Esophagus squamous epithelium (tissue), 5 donors: ENCODE measurements around the gene PRAME. TPM values are rescaled to one million over a fixed set of nuclear protein-coding genes. Genes with fewer than 3 reads are reported as not detected.
"Not testable (repeated sequence)": the region's sequence is repeated elsewhere in the genome, so short reads cannot be mapped to it uniquely, and the experiment has no call there.

Experiments
- DNase-seq: peaks from one replicate; lab custom pipeline; 2025; lab: John Stamatoyannopoulos, UW
- H3K27ac ChIP-seq, 4 donors: fragments of 200-600 bp; sonication (generic); one replicate each; pipeline ENCODE4 v1.5.1; 2016 to 2019; ENCODE audit warnings: mild to moderate bottlenecking in 1 of 4
- H3K27me3 ChIP-seq, 4 donors: fragments of 200-600 bp; sonication (generic); 1 replicate in 3 of 4; 2 replicates in 1 of 4; pipeline versions ENCODE4 v1.5.1 to v1.6.0; 2017 to 2021; ENCODE audit warnings: antibody characterized with exemption in 1 of 4
- H3K36me3 ChIP-seq, 3 donors: fragments of 200-600 bp; sonication (generic); one replicate each; pipeline ENCODE4 v1.5.1; 2016 to 2019
- H3K4me1 ChIP-seq, 3 donors: fragments of 200-600 bp; sonication (generic); one replicate each; pipeline ENCODE4 v1.5.1; 2017 to 2019
- H3K4me3 ChIP-seq, 4 donors: fragments of 200-600 bp; sonication (generic); 1 replicate in 3 of 4; 2 replicates in 1 of 4; pipeline ENCODE4 v1.5.1; 2016 to 2019; ENCODE audit warnings: mild to moderate bottlenecking in 2 of 4, moderate library complexity in 1 of 4
- H3K9me3 ChIP-seq, 3 donors: fragments of 200-600 bp; sonication (generic); one replicate each; pipeline ENCODE4 v1.5.1; 2016 to 2019
- CTCF ChIP-seq, 6 experiments: fragments of 450-650 bp in 4 of 6; fragments of 200-600 bp in 2 of 6; sonication (generic) in 2 of 6; IDR thresholded peaks; one replicate each; pipeline ENCODE4 v1.5.1; 2016 to 2019; ENCODE audit warnings: antibody characterized with exemption in 6 of 6, mild to moderate bottlenecking in 4 of 6, moderate library complexity in 4 of 6
- POLR2A ChIP-seq, 4 donors: fragments of 450-650 bp; IDR thresholded peaks; one replicate each; pipeline ENCODE4 v1.6.1; 2017; ENCODE audit warnings: antibody characterized with exemption in 4 of 4, mild to moderate bottlenecking in 4 of 4, moderate library complexity in 3 of 4
- WGBS, 2 donors: methylation state at CpG; one replicate each; pipeline ENCODE4 v1.1.5; 2018; 5-methylcytosine and 5-hydroxymethylcytosine counted together
- intact Hi-C: fragments of 100-400 bp; cut with DNase I; formaldehyde crosslinking; loops from one replicate; pipeline ENCODE4 v1.15.0; 2022
- total RNA-seq, 4 donors: library from RNA; depleted of rRNA; stranded (reverse); fragments of >200 nt; gene quantifications; one replicate each; pipeline ENCODE4 v1.1.0, GENCODE V29; 2016
- donor health status: DM: yes; HTN: yes; CAD: no.

PRAME gene
- total RNA-seq, 4 donors from 2014 or later: not detected

GRCh38 chr22:22535662-22536061, 23.4 kb downstream of the PRAME start:
- Histone ChIP-seq H3K4me3 (no peak overlapping the region), H3K27me3 (peaks cover 0 to 11% (median 0%) of the 10 kb centered on the region in 4 donors), H3K4me1 (no peaks in the 10 kb centered on the region), H3K27ac (no peak overlapping the region), H3K36me3 (no peaks in the 10 kb centered on the region), H3K9me3 (no peaks in the 10 kb centered on the region)
- WGBS, 2 donors: 62 to 79% methylated on average over 3 of the region's 3 CpGs
- intact Hi-C loops: no loop called here
- TF ChIP-seq POLR2A (IDR thresholded peaks at IDR 0.05) (no peak), CTCF (IDR thresholded peaks at IDR 0.05) (no peak)
- DNase-seq: no peak

GRCh38 chr22:22534604-22535415, 24.3 kb downstream of the PRAME start:
- Histone ChIP-seq H3K27ac (no peak overlapping the region), H3K36me3 (no peaks in the 10 kb centered on the region), H3K4me3 (no peak overlapping the region), H3K4me1 (no peaks in the 10 kb centered on the region), H3K27me3 (peaks cover 0 to 11% (median 0%) of the 10 kb centered on the region in 4 donors), H3K9me3 (no peaks in the 10 kb centered on the region)
- TF ChIP-seq CTCF (IDR thresholded peaks at IDR 0.05): no peak
- no peak for TF ChIP-seq POLR2A (IDR thresholded peaks at IDR 0.05)
- DNase-seq: no peak
- intact Hi-C loops: no loop called here
- WGBS, 2 donors: 67 to 84% methylated on average over 8 of the region's 9 CpGs

GRCh38 chr22:22533863-22534262, 25.2 kb downstream of the PRAME start:
- Histone ChIP-seq H3K9me3 (no peaks in the 10 kb centered on the region), H3K4me1 (no peaks in the 10 kb centered on the region), H3K36me3 (no peaks in the 10 kb centered on the region), H3K27me3 (peaks cover 0 to 13% (median 0%) of the 10 kb centered on the region in 4 donors), H3K27ac (no peak overlapping the region), H3K4me3 (no peak overlapping the region)
- 58 to 67% methylated on average over 5 of the region's 5 CpGs for WGBS, 2 donors
- TF ChIP-seq CTCF (IDR thresholded peaks at IDR 0.05): no peak
- TF ChIP-seq POLR2A (IDR thresholded peaks at IDR 0.05): no peak
- intact Hi-C loops: no loop called here
- DNase-seq: no peak

GRCh38 chr22:22533417-22533816, 25.6 kb downstream of the PRAME start:
- Histone ChIP-seq H3K4me1 (no peaks in the 10 kb centered on the region), H3K27ac (no peak overlapping the region), H3K4me3 (no peak overlapping the region), H3K36me3 (no peaks in the 10 kb centered on the region), H3K9me3 (no peaks in the 10 kb centered on the region), H3K27me3 (peaks cover 0 to 15% (median 0%) of the 10 kb centered on the region in 4 donors)
- no peak for TF ChIP-seq CTCF (IDR thresholded peaks at IDR 0.05)
- TF ChIP-seq POLR2A (IDR thresholded peaks at IDR 0.05): no peak
- intact Hi-C loops: no loop called here
- WGBS, 2 donors: 67% methylated on average over 1 of the region's 1 CpG; no CpG with 5 or more reads in 1 of the 2 donors
- DNase-seq: no peak

- H3K36me3 ChIP-seq, DNase-seq, H3K4me1 ChIP-seq, H3K9me3 ChIP-seq, H3K27ac ChIP-seq, H3K4me3 ChIP-seq, intact Hi-C loops: not testable (repeated sequence)
- H3K27me3 ChIP-seq: peaks cover 0 to 21% (median 0%) of the 10 kb centered on the region in 4 donors
- 85 to 86% methylated on average over 6 to 11 of the region's 12 CpGs for WGBS, 2 donors
Measured at GRCh38 chr22:22532547-22533071, 26.5 kb downstream of the PRAME start.
